ENCODE data around the gene XPO4. TPM values are rescaled to one million over a fixed set of nuclear protein-coding genes. Genes with fewer than 3 reads are reported as not detected.

Gene XPO4
- total RNA-seq, 1 experiment from 2014 or later: 16.2 TPM

- H3K9me3 ChIP-seq (ENCODE audit: control insufficient read depth, insufficient read depth, low read depth, low read length): no peaks in the 10 kb centered on the region
- no peak overlapping the region for H3K4me3 ChIP-seq (ENCODE audit: low read depth in 2 of 2, low read length in 2 of 2)
- no peak for ATAC-seq
- CTCF ChIA-PET: interaction anchor here (0.6 kb wide), 1 partner anchor 33 kb away, joined by 4 read pairs; no protein-coding TSS in a partner anchor
- H3K27me3 ChIP-seq (ENCODE audit: control insufficient read depth, insufficient read depth, low read length): no peaks in the 10 kb centered on the region
- in situ Hi-C loops (cut with HindIII; ENCODE audit: low pct_unique_long_range_greater_than_20kb, low sequenced_read_pairs) (no loop called here), intact Hi-C loops (cut with micrococcal nuclease; ENCODE audit: unreplicated experiment) (loop anchor here (10.0 kb wide), 1 partner anchor 337 kb away; no protein-coding TSS in a partner anchor)
- TF ChIP-seq, protein P1, sequence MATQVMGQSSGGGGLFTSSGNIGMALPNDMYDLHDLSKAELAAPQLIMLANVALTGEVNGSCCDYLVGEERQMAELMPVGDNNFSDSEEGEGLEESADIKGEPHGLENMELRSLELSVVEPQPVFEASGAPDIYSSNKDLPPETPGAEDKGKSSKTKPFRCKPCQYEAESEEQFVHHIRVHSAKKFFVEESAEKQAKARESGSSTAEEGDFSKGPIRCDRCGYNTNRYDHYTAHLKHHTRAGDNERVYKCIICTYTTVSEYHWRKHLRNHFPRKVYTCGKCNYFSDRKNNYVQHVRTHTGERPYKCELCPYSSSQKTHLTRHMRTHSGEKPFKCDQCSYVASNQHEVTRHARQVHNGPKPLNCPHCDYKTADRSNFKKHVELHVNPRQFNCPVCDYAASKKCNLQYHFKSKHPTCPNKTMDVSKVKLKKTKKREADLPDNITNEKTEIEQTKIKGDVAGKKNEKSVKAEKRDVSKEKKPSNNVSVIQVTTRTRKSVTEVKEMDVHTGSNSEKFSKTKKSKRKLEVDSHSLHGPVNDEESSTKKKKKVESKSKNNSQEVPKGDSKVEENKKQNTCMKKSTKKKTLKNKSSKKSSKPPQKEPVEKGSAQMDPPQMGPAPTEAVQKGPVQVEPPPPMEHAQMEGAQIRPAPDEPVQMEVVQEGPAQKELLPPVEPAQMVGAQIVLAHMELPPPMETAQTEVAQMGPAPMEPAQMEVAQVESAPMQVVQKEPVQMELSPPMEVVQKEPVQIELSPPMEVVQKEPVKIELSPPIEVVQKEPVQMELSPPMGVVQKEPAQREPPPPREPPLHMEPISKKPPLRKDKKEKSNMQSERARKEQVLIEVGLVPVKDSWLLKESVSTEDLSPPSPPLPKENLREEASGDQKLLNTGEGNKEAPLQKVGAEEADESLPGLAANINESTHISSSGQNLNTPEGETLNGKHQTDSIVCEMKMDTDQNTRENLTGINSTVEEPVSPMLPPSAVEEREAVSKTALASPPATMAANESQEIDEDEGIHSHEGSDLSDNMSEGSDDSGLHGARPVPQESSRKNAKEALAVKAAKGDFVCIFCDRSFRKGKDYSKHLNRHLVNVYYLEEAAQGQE (IDR thresholded peaks at IDR 0.05; ENCODE audit: insufficient read depth in 1 of 2, low read depth in 2 of 2, low read length in 1 of 2): no peak
- TF ChIP-seq SIN3A (IDR thresholded peaks at IDR 0.05; ENCODE audit: borderline replicate concordance, insufficient read depth, low read depth, low read length) (no peak), POLR2AphosphoS5 (IDR thresholded peaks at IDR 0.05; ENCODE audit: low read depth, low read length) (no peak), TCF7L2 (IDR thresholded peaks at IDR 0.05; ENCODE audit: low read depth, low read length) (no peak)
- TF ChIP-seq, protein P2, sequence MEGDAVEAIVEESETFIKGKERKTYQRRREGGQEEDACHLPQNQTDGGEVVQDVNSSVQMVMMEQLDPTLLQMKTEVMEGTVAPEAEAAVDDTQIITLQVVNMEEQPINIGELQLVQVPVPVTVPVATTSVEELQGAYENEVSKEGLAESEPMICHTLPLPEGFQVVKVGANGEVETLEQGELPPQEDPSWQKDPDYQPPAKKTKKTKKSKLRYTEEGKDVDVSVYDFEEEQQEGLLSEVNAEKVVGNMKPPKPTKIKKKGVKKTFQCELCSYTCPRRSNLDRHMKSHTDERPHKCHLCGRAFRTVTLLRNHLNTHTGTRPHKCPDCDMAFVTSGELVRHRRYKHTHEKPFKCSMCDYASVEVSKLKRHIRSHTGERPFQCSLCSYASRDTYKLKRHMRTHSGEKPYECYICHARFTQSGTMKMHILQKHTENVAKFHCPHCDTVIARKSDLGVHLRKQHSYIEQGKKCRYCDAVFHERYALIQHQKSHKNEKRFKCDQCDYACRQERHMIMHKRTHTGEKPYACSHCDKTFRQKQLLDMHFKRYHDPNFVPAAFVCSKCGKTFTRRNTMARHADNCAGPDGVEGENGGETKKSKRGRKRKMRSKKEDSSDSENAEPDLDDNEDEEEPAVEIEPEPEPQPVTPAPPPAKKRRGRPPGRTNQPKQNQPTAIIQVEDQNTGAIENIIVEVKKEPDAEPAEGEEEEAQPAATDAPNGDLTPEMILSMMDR (IDR thresholded peaks at IDR 0.05): no peak
- no peak for DNase-seq (ENCODE audit: low read depth, low spot score)
- no peaks in the 10 kb centered on the region; the same call in 1 of the 2 replicates for H3K4me1 ChIP-seq (ENCODE audit: control insufficient read depth, insufficient read depth, low read length)
- POLR2A ChIA-PET: no interaction called here
- no TSS peak for BruUV-seq (replicated peaks)
- H3K27ac ChIP-seq (ENCODE audit: low read length): no peak overlapping the region
- no peaks in the 10 kb centered on the region; the same call in 1 of the 2 replicates for H3K36me3 ChIP-seq (ENCODE audit: control insufficient read depth, insufficient read depth, low read length)
These were observed 70.6 kb downstream of the XPO4 start for GRCh38 chr13:20831933-20832332.

- intact Hi-C loops (cut with micrococcal nuclease; ENCODE audit: unreplicated experiment): loop anchor here (10.0 kb wide), 1 partner anchor 336 kb away; no protein-coding TSS in a partner anchor
- Histone ChIP-seq H3K4me1 (ENCODE audit: control insufficient read depth, insufficient read depth, low read length) (no peaks in the 10 kb centered on the region; the same call in 1 of the 2 replicates), H3K36me3 (ENCODE audit: control insufficient read depth, insufficient read depth, low read length) (no peaks in the 10 kb centered on the region; the same call in 1 of the 2 replicates), H3K27ac (ENCODE audit: low read length) (no peak overlapping the region), H3K9me3 (ENCODE audit: control insufficient read depth, insufficient read depth, low read depth, low read length) (no peaks in the 10 kb centered on the region), H3K4me3 (ENCODE audit: low read depth in 2 of 2, low read length in 2 of 2) (no peak overlapping the region), H3K27me3 (ENCODE audit: control insufficient read depth, insufficient read depth, low read length) (no peaks in the 10 kb centered on the region)
- no peak for TF ChIP-seq TCF7L2 (IDR thresholded peaks at IDR 0.05; ENCODE audit: low read depth, low read length)
- no peak for TF ChIP-seq SIN3A (IDR thresholded peaks at IDR 0.05; ENCODE audit: borderline replicate concordance, insufficient read depth, low read depth, low read length)
- no peak for TF ChIP-seq POLR2AphosphoS5 (IDR thresholded peaks at IDR 0.05; ENCODE audit: low read depth, low read length)
- TF ChIP-seq, protein P1 (IDR thresholded peaks at IDR 0.05; ENCODE audit: insufficient read depth in 1 of 2, low read depth in 2 of 2, low read length in 1 of 2): no peak
- TF ChIP-seq, protein P2 (IDR thresholded peaks at IDR 0.05): no peak
- CTCF ChIA-PET: no interaction called here
- POLR2A ChIA-PET: no interaction called here
- DNase-seq (ENCODE audit: low read depth, low spot score) (no peak), ATAC-seq (no peak)
- no TSS peak for BruUV-seq (replicated peaks)
- in situ Hi-C loops (cut with HindIII; ENCODE audit: low pct_unique_long_range_greater_than_20kb, low sequenced_read_pairs): no loop called here
These were observed 71.3 kb downstream of the XPO4 start for GRCh38 chr13:20831254-20831653.

Data from Panc1 (cell line).